Epithelial cell of proximal tubule (primary cell): ENCODE data around the gene MAML2. TPM values are rescaled to one million over a fixed set of nuclear protein-coding genes. Genes with fewer than 3 reads are reported as not detected.
A peak's percentile ranks its signal among the peaks of the same experiment; 100 is the strongest.

Experiments
- DNase-seq: peaks from one replicate; pipeline ENCODE4 v3.0.0-alpha.2; 2011; ENCODE audit warnings: low read depth
- H3K4me3 ChIP-seq: 2 replicates; pipeline ENCODE4 v1.5.1; 2011; ENCODE audit warnings: low read depth, mild to moderate bottlenecking, low read length
- total RNA-seq: library from RNA; depleted of rRNA; stranded (reverse); fragments of >200 nt; gene quantifications from 2 replicates; pipeline ENCODE4 v1.2.3, GENCODE V29; 2015
- TF ChIP-seq, protein P1 (sequence below): conservative IDR thresholded peaks from 2 replicates; pipeline ENCODE4 v1.5.1; 2012; ENCODE audit warnings: low read depth, mild to moderate bottlenecking, low read length

MAML2 gene
- total RNA-seq, 1 donor from 2014 or later, result 5.1 TPM

DNA sequence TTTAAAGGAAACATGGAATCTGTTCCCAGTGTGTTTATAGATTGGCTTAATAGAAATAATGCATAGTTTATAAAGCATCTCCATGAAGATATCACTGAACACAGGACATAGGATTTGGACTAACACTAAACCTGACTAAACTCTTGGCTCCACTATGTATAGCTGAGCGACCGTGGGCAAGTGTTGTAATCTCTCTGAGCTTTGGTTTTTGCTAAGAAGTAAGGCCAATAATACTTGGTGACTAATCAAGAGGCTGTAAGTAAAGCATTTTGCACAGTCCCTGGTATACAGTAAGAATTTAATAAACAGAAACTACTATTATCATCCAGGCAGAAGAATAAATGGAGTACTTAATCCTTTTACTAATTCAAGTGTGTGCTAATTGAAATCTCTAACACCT lies 293.6 kb downstream of the MAML2 start:
- DNase-seq, result no peak
- TF ChIP-seq, protein P1, sequence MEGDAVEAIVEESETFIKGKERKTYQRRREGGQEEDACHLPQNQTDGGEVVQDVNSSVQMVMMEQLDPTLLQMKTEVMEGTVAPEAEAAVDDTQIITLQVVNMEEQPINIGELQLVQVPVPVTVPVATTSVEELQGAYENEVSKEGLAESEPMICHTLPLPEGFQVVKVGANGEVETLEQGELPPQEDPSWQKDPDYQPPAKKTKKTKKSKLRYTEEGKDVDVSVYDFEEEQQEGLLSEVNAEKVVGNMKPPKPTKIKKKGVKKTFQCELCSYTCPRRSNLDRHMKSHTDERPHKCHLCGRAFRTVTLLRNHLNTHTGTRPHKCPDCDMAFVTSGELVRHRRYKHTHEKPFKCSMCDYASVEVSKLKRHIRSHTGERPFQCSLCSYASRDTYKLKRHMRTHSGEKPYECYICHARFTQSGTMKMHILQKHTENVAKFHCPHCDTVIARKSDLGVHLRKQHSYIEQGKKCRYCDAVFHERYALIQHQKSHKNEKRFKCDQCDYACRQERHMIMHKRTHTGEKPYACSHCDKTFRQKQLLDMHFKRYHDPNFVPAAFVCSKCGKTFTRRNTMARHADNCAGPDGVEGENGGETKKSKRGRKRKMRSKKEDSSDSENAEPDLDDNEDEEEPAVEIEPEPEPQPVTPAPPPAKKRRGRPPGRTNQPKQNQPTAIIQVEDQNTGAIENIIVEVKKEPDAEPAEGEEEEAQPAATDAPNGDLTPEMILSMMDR, result no peak
- no peak overlapping the region for H3K4me3 ChIP-seq

DNA sequence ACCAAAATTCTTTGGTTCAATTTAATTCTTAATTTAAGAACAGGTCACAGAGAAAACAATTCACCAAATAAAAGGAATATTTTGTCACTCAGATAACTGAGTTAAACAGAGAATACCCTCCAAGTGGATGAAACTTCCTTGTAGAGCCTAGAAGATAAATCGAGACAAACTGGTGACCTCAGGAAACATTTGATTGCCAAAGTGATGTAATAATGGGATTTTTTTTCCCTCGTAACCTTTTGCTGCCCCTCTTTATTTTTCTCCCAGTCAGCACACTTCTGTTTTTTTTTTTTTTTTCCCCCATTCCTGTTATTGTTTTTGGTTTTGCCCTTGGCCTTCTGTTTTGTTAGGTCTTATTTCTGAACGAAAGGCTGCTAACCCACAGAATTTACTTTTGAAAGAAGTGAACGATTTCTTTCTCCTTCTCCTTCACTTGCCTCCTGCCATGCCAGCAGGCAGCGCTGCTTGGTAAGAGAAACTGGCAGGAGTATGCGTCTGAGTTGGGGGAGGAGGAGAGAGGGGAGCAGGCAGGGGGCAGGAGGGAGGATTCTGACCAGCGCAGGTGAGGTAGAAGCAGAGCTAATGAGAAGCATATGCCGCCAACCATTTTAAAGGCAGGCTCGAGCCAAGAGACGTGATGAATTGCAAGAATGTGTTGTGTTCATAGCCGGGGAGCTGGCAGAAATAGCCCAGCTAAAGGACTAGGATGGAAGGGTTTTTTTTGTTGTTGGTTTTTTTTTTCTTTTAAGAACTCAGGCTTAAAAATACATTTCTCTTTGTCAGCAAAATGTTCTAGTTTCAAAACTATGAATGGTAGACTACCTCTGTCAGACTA lies 297.2 kb downstream of the MAML2 start:
- DNase-seq, result no peak
- TF ChIP-seq, protein P1, result peak; percentile 63
- peak overlapping the region; percentile 7 for H3K4me3 ChIP-seq

DNA sequence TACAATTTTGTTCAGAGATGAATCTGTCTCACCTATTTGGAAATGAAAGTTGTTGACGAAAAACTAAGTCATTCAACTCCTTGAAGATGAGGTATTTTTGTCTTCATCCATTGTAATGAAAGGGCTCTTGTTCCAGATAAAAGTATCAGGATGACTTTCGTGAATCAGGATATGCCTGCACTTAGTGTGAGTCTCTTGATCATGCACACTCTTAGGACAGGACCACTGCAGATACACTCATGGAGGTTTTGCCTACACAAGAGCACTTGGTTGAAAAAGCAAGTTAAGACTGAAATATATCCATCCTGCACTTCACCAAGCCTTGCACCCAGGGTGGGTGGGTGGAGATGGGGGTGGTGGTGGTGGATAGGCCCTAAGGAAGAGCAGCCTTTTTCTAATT lies 298.2 kb downstream of the MAML2 start:
- TF ChIP-seq, protein P1, result no peak
- DNase-seq, result no peak
- no peak overlapping the region for H3K4me3 ChIP-seq

DNA sequence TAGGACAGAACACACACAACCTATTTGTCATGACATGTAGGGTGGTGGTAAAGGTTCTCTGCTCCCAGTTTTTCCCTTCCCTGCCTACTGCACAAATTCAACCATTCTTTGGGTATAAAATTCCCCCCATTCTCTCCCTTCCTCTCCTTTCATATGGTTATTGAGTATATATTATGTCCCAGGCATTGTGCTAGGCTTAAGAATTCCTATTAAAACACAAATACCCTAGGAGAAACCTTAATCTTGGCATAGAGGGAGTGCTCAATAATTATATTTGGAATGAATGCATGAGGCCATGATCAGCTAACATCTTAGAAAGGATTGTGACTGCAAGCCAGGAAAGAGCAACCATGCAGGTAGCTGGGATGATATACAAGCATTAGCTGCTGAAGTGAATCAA lies 298.7 kb downstream of the MAML2 start:
- TF ChIP-seq, protein P1, result no peak
- no peak overlapping the region for H3K4me3 ChIP-seq
- no peak for DNase-seq

DNA sequence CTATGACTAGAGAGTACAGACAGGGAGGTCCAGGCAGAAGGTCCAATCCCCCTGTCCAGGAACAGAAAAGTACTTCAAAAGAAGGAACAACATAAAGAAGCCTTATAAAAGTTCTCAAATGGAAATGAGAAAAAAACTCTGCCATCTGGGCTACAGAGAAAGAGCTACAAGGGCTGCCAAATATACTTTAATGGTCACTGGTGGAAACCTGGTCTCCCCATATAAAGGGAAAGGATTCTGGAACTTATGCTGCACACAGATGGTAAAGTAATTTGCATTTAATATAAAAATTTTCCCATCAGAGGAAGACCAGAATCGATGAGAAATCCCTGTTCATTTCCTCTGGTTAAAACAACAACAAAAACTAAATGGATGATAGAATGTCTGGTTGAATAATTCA lies 299.7 kb downstream of the MAML2 start:
- TF ChIP-seq, protein P1, result no peak
- DNase-seq, result no peak

DNA sequence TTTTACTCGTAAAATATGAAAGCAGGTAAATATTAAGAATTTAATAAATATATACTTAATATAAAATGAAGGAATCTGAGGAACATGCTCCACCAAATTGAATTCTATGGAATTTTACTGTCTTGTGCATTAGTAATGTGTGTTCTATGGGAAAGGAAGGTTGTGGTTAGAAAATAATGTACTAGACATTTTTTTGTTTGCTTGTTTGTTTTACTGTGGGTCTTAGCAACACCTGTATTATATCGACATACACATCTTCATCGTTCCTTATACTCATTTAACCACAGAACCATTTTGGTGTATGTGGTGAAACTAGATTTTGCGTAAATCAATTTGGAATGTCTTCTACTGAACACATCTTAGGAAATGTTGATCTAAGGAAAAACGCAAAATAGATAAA lies 304.9 kb downstream of the MAML2 start:
- TF ChIP-seq, protein P1, result no peak
- no peak overlapping the region for H3K4me3 ChIP-seq
- no peak for DNase-seq

More for the DNA sequence above, 299.7 kb downstream of the MAML2 start:
- no peak overlapping the region for H3K4me3 ChIP-seq

DNA sequence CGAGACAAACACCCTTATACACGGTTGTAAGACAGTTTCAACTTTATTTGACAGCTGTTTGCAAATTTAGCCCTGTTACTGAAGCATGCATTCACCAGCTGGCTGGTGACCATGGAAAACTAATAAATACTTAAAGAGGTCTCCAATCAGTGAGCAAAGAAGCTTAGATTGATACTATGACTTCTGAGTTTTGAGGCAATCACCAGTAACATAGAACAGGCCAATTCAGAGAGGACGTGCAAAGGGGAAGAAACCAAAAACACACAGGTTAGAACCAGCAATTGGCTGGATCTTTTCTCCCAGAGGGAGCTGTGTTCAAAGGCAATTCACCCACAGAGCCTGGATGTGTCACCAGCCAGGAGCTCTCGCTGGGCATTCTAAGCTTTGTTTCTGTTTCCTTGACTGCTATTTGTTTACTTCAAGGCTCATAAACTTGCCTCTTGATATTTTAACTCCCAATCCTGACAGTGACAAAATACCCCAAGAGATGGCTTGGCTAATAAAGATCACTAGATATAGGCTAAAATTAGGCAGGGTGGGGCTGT lies 305.5 kb downstream of the MAML2 start:
- TF ChIP-seq, protein P1, result peak; percentile 31
- DNase-seq, result no peak
- no peak overlapping the region for H3K4me3 ChIP-seq
